GM23338 (cell line): ENCODE results near the gene GRID2. TPM values are rescaled to one million over a fixed set of nuclear protein-coding genes. Genes with fewer than 3 reads are reported as not detected.
A peak's percentile ranks its signal among the peaks of the same experiment; 100 is the strongest.

ENCODE experiments used
- ATAC-seq: fragments of 200-7000 bp; cut with Tn5 transposase; 3 replicates; pipeline ENCODE4 v1.9.1; 2020
- DNase-seq: peaks from one replicate; pipeline ENCODE4 v3.0.0-alpha.2; 2015; ENCODE audit warnings: low spot score
- H2AFZ ChIP-seq: fragments of 200-600 bp; sonication (generic); 2 replicates; pipeline ENCODE4 v1.8.0; 2016; ENCODE audit warnings: antibody characterized with exemption, mild to moderate bottlenecking, moderate library complexity
- H3F3A ChIP-seq: fragments of 200-600 bp; sonication (generic); replicated peaks from 2 replicates; pipeline ENCODE4 v1.8.0; 2017; ENCODE audit warnings: antibody characterized with exemption, mixed run types, low read depth
- H3K27ac ChIP-seq: fragments of 200-600 bp; sonication (generic); 2 replicates; pipeline ENCODE4 v1.6.1; 2016; ENCODE audit warnings: low read depth
- H3K27me3 ChIP-seq: fragments of 200-600 bp; sonication (generic); 2 replicates; pipeline ENCODE4 v1.8.0; 2016; ENCODE audit warnings: mild to moderate bottlenecking, mixed run types, moderate library complexity; ENCODE audit not compliant: insufficient read depth
- H3K36me3 ChIP-seq: fragments of 200-600 bp; sonication (generic); 2 replicates; pipeline ENCODE4 v1.8.0; 2016; ENCODE audit warnings: mild to moderate bottlenecking; ENCODE audit not compliant: insufficient read depth
- H3K4me1 ChIP-seq: fragments of 200-600 bp; sonication (generic); 2 replicates; pipeline ENCODE4 v1.8.0; 2016; ENCODE audit warnings: mild to moderate bottlenecking, moderate library complexity; ENCODE audit not compliant: insufficient read depth
- H3K4me2 ChIP-seq: fragments of 200-600 bp; sonication (generic); 2 replicates; pipeline ENCODE4 v1.7.1; 2017; ENCODE audit warnings: mixed run types
- H3K4me3 ChIP-seq: fragments of 200-600 bp; sonication (generic); 2 replicates; pipeline ENCODE4 v1.6.1; 2016; ENCODE audit warnings: mixed run types
- H3K79me2 ChIP-seq: fragments of 200-600 bp; sonication (generic); replicated peaks from 2 replicates; pipeline ENCODE4 v1.8.0; 2017; ENCODE audit warnings: mild to moderate bottlenecking; ENCODE audit not compliant: insufficient read depth
- H3K9me2 ChIP-seq: fragments of 200-600 bp; sonication (generic); 2 replicates; pipeline ENCODE4 v1.8.0; 2017; ENCODE audit not compliant: insufficient read depth
- H4K20me1 ChIP-seq: fragments of 200-600 bp; sonication (generic); replicated peaks from 2 replicates; pipeline ENCODE4 v1.8.0; 2017; ENCODE audit warnings: mild to moderate bottlenecking; ENCODE audit not compliant: insufficient read depth
- H3K27ac Mint-ChIP-seq: 2 replicates; pipeline ENCODE4 v1.8.0; 2020; ENCODE audit warnings: inconsistent platforms, mild to moderate bottlenecking, moderate library complexity, mixed read lengths
- H3K27me3 Mint-ChIP-seq: 3 replicates; pipeline ENCODE4 v1.8.0; 2022; ENCODE audit warnings: low read depth, mild to moderate bottlenecking, moderate library complexity, mixed read lengths, inconsistent platforms; ENCODE audit not compliant: insufficient read depth, poor library complexity
- H3K36me3 Mint-ChIP-seq: 3 replicates; pipeline ENCODE4 v1.8.0; 2021; ENCODE audit warnings: low read depth, mild to moderate bottlenecking, inconsistent platforms, moderate library complexity, mixed read lengths
- H3K4me1 Mint-ChIP-seq: 3 replicates; pipeline ENCODE4 v1.8.0; 2020; ENCODE audit warnings: mild to moderate bottlenecking, inconsistent platforms, mixed read lengths
- H3K4me3 Mint-ChIP-seq: 3 replicates; pipeline ENCODE4 v1.8.0; 2021; ENCODE audit warnings: moderate library complexity, mild to moderate bottlenecking, inconsistent platforms, mixed read lengths
- H3K9me3 Mint-ChIP-seq: 3 replicates; pipeline ENCODE4 v1.8.0; 2020; ENCODE audit warnings: moderate library complexity, mild to moderate bottlenecking, inconsistent platforms, mixed read lengths
- CREB1 ChIP-seq: fragments of 250-450 bp; sonication (Bioruptor Pico); IDR thresholded peaks from 2 replicates; pipeline ENCODE4 v1.5.0; 2020; ENCODE audit warnings: low read depth, mild to moderate bottlenecking, moderate library complexity
- EZH2phosphoT487 ChIP-seq: fragments of 200-600 bp; sonication (generic); IDR thresholded peaks from one replicate; pipeline ENCODE4 v1.8.1; 2018; ENCODE audit warnings: antibody characterized with exemption; ENCODE audit not compliant: unreplicated experiment
- JUNB ChIP-seq: IDR thresholded peaks from one replicate; pipeline ENCODE4 v1.6.1; 2016; ENCODE audit warnings: antibody characterized with exemption; ENCODE audit not compliant: unreplicated experiment
- NANOG ChIP-seq: IDR thresholded peaks from 2 replicates; pipeline ENCODE4 v1.6.1; 2016; ENCODE audit warnings: antibody characterized with exemption, borderline replicate concordance
- STAT1 ChIP-seq: IDR thresholded peaks from one replicate; pipeline ENCODE4 v1.6.1; 2016; ENCODE audit warnings: antibody characterized with exemption; ENCODE audit not compliant: unreplicated experiment
- ZNF114 ChIP-seq: fragments of 250-450 bp; sonication (Bioruptor Pico); IDR thresholded peaks from 2 replicates; pipeline ENCODE4 v1.5.0; 2020; ENCODE audit warnings: mild to moderate bottlenecking, moderate library complexity
- polyA plus RNA-seq: library from polyadenylated mRNA; unstranded; fragments of >200 nt; fragmentation: Nextera tagmentation; extraction: Ambion mirVana; gene quantifications from 2 replicates; pipeline ENCODE4 v1.2.1, GENCODE V29; 2016
- total RNA-seq: library from RNA; depleted of rRNA; stranded (reverse); fragments of >200 nt; shearing (Covaris generic); gene quantifications from 2 replicates; pipeline ENCODE4 v1.2.3, GENCODE V29; 2014
- TF ChIP-seq, protein P1 (sequence below): IDR thresholded peaks from 2 replicates; pipeline ENCODE4 v1.6.1; 2016; ENCODE audit warnings: antibody characterized with exemption
- TF ChIP-seq, protein P2 (sequence below), 2 experiments: fragments of 200-600 bp in 1 of 2; sonication (generic) in 1 of 2; conservative IDR thresholded peaks; 2 replicates each; pipeline versions ENCODE4 v1.5.1 to v1.6.1; 2016 to 2017; ENCODE audit warnings: antibody characterized with exemption in 2 of 2, low read depth in 2 of 2, mild to moderate bottlenecking in 2 of 2, moderate library complexity in 1 of 2
- TF ChIP-seq, protein P3 (sequence below): IDR thresholded peaks from one replicate; pipeline ENCODE4 v1.6.1; 2018; ENCODE audit warnings: antibody characterized with exemption; ENCODE audit not compliant: unreplicated experiment
- TF ChIP-seq, protein P4 (sequence below): fragments of 250-450 bp; sonication (Bioruptor Pico); IDR thresholded peaks from 2 replicates; pipeline ENCODE4 v1.5.0; 2020; ENCODE audit warnings: mild to moderate bottlenecking, moderate library complexity

Gene GRID2
- total and polyA plus RNA-seq, 2 experiments from 2014 or later = 19.9 to 65.4 TPM

DNA sequence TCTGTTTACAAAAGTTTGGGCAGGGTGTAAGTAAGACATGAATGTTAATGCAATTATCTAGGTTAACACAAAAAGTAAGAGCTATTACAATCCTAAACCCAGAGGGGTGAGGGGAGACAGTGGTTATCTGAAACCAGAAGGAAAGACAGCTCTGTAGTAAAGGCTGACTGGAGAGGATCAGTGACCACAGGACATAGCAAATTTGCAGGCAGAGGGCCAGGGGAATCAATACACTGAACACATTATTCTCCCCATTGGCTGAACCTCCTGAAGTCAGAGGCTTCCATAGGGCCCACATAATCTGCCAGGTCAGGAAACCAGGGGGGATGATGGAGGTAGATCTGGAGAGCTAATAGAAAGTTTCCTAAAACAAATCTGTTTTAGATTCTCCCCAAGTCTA is 835.4 kb downstream of the GRID2 start:
- no peak for DNase-seq

More for the DNA sequence above, 835.4 kb downstream of the GRID2 start:
- no peaks in the 10 kb centered on the region for H3K27me3 ChIP-seq
- peaks cover 6% of the 10 kb centered on the region for H3K27me3 Mint-ChIP-seq
- H3K9me2 ChIP-seq = 0 out of 2 replicates have a peak, but pooled peaks cover 3% of the 10 kb centered on the region
- no peaks in the 10 kb centered on the region for H4K20me1 ChIP-seq
- H3F3A ChIP-seq = no peaks in the 10 kb centered on the region
- no peaks in the 10 kb centered on the region for H3K79me2 ChIP-seq
- no peaks in the 10 kb centered on the region for H3K9me3 Mint-ChIP-seq
- TF ChIP-seq, protein P1, sequence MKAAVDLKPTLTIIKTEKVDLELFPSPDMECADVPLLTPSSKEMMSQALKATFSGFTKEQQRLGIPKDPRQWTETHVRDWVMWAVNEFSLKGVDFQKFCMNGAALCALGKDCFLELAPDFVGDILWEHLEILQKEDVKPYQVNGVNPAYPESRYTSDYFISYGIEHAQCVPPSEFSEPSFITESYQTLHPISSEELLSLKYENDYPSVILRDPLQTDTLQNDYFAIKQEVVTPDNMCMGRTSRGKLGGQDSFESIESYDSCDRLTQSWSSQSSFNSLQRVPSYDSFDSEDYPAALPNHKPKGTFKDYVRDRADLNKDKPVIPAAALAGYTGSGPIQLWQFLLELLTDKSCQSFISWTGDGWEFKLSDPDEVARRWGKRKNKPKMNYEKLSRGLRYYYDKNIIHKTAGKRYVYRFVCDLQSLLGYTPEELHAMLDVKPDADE = no peak
- TF ChIP-seq, protein P2, sequence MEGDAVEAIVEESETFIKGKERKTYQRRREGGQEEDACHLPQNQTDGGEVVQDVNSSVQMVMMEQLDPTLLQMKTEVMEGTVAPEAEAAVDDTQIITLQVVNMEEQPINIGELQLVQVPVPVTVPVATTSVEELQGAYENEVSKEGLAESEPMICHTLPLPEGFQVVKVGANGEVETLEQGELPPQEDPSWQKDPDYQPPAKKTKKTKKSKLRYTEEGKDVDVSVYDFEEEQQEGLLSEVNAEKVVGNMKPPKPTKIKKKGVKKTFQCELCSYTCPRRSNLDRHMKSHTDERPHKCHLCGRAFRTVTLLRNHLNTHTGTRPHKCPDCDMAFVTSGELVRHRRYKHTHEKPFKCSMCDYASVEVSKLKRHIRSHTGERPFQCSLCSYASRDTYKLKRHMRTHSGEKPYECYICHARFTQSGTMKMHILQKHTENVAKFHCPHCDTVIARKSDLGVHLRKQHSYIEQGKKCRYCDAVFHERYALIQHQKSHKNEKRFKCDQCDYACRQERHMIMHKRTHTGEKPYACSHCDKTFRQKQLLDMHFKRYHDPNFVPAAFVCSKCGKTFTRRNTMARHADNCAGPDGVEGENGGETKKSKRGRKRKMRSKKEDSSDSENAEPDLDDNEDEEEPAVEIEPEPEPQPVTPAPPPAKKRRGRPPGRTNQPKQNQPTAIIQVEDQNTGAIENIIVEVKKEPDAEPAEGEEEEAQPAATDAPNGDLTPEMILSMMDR (conservative IDR thresholded peaks at IDR 0.05; ENCODE audit: low read depth in 2 of 2) = no peak
- TF ChIP-seq NANOG (no peak), JUNB (no peak), EZH2phosphoT487 (no peak), ZNF114 (no peak), STAT1 (no peak), CREB1 (CRISPR knock-in tag) (no peak)
- TF ChIP-seq, protein P3, sequence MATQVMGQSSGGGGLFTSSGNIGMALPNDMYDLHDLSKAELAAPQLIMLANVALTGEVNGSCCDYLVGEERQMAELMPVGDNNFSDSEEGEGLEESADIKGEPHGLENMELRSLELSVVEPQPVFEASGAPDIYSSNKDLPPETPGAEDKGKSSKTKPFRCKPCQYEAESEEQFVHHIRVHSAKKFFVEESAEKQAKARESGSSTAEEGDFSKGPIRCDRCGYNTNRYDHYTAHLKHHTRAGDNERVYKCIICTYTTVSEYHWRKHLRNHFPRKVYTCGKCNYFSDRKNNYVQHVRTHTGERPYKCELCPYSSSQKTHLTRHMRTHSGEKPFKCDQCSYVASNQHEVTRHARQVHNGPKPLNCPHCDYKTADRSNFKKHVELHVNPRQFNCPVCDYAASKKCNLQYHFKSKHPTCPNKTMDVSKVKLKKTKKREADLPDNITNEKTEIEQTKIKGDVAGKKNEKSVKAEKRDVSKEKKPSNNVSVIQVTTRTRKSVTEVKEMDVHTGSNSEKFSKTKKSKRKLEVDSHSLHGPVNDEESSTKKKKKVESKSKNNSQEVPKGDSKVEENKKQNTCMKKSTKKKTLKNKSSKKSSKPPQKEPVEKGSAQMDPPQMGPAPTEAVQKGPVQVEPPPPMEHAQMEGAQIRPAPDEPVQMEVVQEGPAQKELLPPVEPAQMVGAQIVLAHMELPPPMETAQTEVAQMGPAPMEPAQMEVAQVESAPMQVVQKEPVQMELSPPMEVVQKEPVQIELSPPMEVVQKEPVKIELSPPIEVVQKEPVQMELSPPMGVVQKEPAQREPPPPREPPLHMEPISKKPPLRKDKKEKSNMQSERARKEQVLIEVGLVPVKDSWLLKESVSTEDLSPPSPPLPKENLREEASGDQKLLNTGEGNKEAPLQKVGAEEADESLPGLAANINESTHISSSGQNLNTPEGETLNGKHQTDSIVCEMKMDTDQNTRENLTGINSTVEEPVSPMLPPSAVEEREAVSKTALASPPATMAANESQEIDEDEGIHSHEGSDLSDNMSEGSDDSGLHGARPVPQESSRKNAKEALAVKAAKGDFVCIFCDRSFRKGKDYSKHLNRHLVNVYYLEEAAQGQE = no peak
- TF ChIP-seq, protein P4, sequence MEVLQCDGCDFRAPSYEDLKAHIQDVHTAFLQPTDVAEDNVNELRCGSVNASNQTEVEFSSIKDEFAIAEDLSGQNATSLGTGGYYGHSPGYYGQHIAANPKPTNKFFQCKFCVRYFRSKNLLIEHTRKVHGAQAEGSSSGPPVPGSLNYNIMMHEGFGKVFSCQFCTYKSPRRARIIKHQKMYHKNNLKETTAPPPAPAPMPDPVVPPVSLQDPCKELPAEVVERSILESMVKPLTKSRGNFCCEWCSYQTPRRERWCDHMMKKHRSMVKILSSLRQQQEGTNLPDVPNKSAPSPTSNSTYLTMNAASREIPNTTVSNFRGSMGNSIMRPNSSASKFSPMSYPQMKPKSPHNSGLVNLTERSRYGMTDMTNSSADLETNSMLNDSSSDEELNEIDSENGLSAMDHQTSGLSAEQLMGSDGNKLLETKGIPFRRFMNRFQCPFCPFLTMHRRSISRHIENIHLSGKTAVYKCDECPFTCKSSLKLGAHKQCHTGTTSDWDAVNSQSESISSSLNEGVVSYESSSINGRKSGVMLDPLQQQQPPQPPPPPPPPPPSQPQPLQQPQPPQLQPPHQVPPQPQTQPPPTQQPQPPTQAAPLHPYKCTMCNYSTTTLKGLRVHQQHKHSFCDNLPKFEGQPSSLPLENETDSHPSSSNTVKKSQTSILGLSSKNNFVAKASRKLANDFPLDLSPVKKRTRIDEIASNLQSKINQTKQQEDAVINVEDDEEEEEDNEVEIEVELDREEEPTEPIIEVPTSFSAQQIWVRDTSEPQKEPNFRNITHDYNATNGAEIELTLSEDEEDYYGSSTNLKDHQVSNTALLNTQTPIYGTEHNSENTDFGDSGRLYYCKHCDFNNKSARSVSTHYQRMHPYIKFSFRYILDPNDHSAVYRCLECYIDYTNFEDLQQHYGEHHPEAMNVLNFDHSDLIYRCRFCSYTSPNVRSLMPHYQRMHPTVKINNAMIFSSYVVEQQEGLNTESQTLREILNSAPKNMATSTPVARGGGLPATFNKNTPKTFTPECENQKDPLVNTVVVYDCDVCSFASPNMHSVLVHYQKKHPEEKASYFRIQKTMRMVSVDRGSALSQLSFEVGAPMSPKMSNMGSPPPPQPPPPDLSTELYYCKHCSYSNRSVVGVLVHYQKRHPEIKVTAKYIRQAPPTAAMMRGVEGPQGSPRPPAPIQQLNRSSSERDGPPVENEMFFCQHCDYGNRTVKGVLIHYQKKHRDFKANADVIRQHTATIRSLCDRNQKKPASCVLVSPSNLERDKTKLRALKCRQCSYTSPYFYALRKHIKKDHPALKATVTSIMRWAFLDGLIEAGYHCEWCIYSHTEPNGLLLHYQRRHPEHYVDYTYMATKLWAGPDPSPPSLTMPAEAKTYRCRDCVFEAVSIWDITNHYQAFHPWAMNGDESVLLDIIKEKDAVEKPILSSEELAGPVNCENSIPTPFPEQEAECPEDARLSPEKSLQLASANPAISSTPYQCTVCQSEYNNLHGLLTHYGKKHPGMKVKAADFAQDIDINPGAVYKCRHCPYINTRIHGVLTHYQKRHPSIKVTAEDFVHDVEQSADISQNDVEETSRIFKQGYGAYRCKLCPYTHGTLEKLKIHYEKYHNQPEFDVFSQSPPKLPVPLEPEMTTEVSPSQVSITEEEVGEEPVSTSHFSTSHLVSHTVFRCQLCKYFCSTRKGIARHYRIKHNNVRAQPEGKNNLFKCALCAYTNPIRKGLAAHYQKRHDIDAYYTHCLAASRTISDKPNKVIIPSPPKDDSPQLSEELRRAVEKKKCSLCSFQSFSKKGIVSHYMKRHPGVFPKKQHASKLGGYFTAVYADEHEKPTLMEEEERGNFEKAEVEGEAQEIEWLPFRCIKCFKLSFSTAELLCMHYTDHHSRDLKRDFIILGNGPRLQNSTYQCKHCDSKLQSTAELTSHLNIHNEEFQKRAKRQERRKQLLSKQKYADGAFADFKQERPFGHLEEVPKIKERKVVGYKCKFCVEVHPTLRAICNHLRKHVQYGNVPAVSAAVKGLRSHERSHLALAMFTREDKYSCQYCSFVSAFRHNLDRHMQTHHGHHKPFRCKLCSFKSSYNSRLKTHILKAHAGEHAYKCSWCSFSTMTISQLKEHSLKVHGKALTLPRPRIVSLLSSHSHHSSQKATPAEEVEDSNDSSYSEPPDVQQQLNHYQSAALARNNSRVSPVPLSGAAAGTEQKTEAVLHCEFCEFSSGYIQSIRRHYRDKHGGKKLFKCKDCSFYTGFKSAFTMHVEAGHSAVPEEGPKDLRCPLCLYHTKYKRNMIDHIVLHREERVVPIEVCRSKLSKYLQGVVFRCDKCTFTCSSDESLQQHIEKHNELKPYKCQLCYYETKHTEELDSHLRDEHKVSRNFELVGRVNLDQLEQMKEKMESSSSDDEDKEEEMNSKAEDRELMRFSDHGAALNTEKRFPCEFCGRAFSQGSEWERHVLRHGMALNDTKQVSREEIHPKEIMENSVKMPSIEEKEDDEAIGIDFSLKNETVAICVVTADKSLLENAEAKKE (CRISPR knock-in tag) = no peak
- no peaks in the 10 kb centered on the region for H3K36me3 ChIP-seq
- no peak overlapping the region for H3K4me3 Mint-ChIP-seq
- H3K36me3 Mint-ChIP-seq = no peaks in the 10 kb centered on the region
- H3K4me3 ChIP-seq = no peak overlapping the region
- peaks cover 56% of the 10 kb centered on the region for H3K4me1 Mint-ChIP-seq
- ATAC-seq = peak; percentile 65
- peaks cover 41% of the 10 kb centered on the region for H3K4me1 ChIP-seq
- H3K27ac ChIP-seq = peak overlapping the region; percentile 52
- no peak overlapping the region for H2AFZ ChIP-seq
- H3K27ac Mint-ChIP-seq = peak overlapping the region; percentile 76
- H3K4me2 ChIP-seq = no peak overlapping the region
